ENCODE data around the gene TRIP12. TPM values are rescaled to one million over a fixed set of nuclear protein-coding genes. Genes with fewer than 3 reads are reported as not detected.

The TRIP12 gene
- total and polyA plus RNA-seq, 2 of the 8 experiments (the other 6 are each of a cell fraction or from before 2014, with no cell fraction given), result 23.1 to 174 TPM

DNA sequence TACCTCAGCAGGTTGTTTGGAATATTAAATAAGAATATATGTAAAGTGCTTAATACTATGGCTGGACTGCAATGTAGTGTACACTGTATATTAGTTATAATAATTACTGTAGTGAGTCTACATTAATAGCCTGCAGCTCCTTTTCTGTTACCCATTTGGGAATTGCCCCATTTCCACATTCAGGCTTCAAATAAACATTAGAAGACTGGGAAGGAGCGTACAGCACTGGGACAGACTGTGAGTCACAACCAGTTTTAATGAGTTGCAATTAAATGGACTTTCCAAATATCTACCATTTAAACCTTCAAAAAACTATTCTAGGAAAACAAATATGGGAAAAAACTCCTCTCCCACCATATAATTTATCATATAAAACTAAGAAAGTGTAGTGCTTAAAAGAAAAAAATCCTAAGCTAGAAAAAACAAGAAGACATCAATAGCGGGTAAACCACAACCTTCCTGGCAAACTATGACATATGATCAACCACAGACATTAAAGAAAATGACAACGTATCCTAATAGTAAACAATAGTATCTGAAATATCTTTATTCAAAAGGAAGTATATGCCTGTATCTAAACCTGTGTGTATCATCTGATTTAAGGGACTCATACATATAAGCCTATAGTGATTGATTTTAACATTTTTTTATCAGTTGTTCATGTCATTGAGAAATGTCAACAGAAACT, 86.1 kb downstream of the TRIP12 start:
- no peak overlapping the region for H3K56ac ChIP-seq (replicated peaks; ENCODE audit: insufficient read length, low read depth, low read length)
- H3K4me3 ChIP-seq (ENCODE audit: extremely low read depth in 1 of 4, insufficient read depth in 2 of 4, low read depth in 3 of 4, low read length in 4 of 4), result no peak overlapping the region
- 97% methylated on average over 3 of the region's 3 CpGs; no CpG with 5 or more reads in 1 of the 2 experiments for WGBS, 2 experiments (ENCODE audit: extremely low coverage in 1 of 2, insufficient coverage in 1 of 2, insufficient read length in 1 of 2, insufficient replicate concordance in 2 of 2, low coverage in 1 of 2, low lambda C conversion rate in 2 of 2, missing lambda C conversion rate in 1 of 2)
- no peak overlapping the region for H3K4ac ChIP-seq (replicated peaks; ENCODE audit: insufficient read length, low read depth, low read length)
- H3K23me2 ChIP-seq (ENCODE audit: low read depth, low read length), result no peaks in the 10 kb centered on the region
- DNase-seq (ENCODE audit: low read depth in 1 of 2, low spot score in 2 of 2), result no peak
- no peak overlapping the region for H2AFZ ChIP-seq (ENCODE audit: low read length)
- no peak overlapping the region for H3K14ac ChIP-seq (ENCODE audit: insufficient read length)
- no peaks in the 10 kb centered on the region for H3K27me3 ChIP-seq (replicated peaks in 1 of 4; ENCODE audit: control insufficient read depth in 3 of 4, extremely low read depth in 1 of 4, insufficient read depth in 3 of 4, low read length in 3 of 4)
- H2BK20ac ChIP-seq (ENCODE audit: low read length), result no peak overlapping the region
- H3K36me3 ChIP-seq (ENCODE audit: control insufficient read depth in 2 of 4, insufficient read depth in 4 of 4, low read length in 3 of 4), result peaks cover 0 to 18% (median 2%) of the 10 kb centered on the region in 4 experiments; a peak in 1 of 8 replicates
- no peak overlapping the region for H2AK5ac ChIP-seq (ENCODE audit: low read depth, low read length)
- H4K20me1 ChIP-seq (replicated peaks in 1 of 2; ENCODE audit: control insufficient read depth in 1 of 2, insufficient read depth in 2 of 2, low read length in 2 of 2), result no peaks in the 10 kb centered on the region
- no peak overlapping the region for H4K91ac ChIP-seq (replicated peaks; ENCODE audit: insufficient read length, low read length)
- no peak overlapping the region for H2BK15ac ChIP-seq (ENCODE audit: low read length)
- H3K27ac ChIP-seq (ENCODE audit: low read depth, low read length), result no peak overlapping the region
- no peak for FAIRE-seq
- no peak overlapping the region for H3K18ac ChIP-seq (ENCODE audit: extremely low read depth, low read length)
- ChIA-PET POLR2A (ENCODE audit: partially characterized antibody) (no interaction called here), CTCF (ENCODE audit: partially characterized antibody) (interaction anchor here (1.1 to 4.0 kb wide), 3 partner anchors 20 to 76 kb away, joined by 3 to 15 read pairs (median 4); no protein-coding TSS in a partner anchor)
- no peak overlapping the region for H3K23ac ChIP-seq (ENCODE audit: insufficient read length)
- H3K4me2 ChIP-seq (ENCODE audit: insufficient read depth in 1 of 2, low read depth in 2 of 2, low read length in 2 of 2), result no peak overlapping the region
- H2BK120ac ChIP-seq (replicated peaks; ENCODE audit: low read depth, low read length), result no peak overlapping the region
- H2BK5ac ChIP-seq (ENCODE audit: low read depth, low read length), result no peak overlapping the region
- H3K79me2 ChIP-seq (ENCODE audit: control insufficient read depth in 1 of 2, insufficient read depth in 2 of 2, low read length in 2 of 2), result no peaks in the 10 kb centered on the region; a peak in 1 of 4 replicates
- no peak overlapping the region for H2BK12ac ChIP-seq (ENCODE audit: low read depth, low read length)
- H4K5ac ChIP-seq (ENCODE audit: insufficient read length, low read depth, low read length), result no peak overlapping the region
- no peaks in the 10 kb centered on the region for H3K4me1 ChIP-seq (replicated peaks in 1 of 4; ENCODE audit: control insufficient read depth in 3 of 4, insufficient read depth in 4 of 4, low read length in 3 of 4)
- no peak overlapping the region for H4K8ac ChIP-seq (ENCODE audit: extremely low read depth, insufficient read depth, low read length)
- no peaks in the 10 kb centered on the region for H3K9me3 ChIP-seq (ENCODE audit: insufficient read depth in 2 of 2, low read depth in 1 of 2, low read length in 1 of 2)
- no peak overlapping the region for H3K9ac ChIP-seq (replicated peaks in 1 of 4; ENCODE audit: extremely low read depth in 1 of 4, low read depth in 3 of 4, low read length in 3 of 4)
- peaks cover 4% of the 10 kb centered on the region; the same call in 1 of the 2 replicates for H3K79me1 ChIP-seq (ENCODE audit: low read depth, low read length)
- TF ChIP-seq EGR1 (IDR thresholded peaks at IDR 0.05; ENCODE audit: borderline replicate concordance, low read depth, low read length), result no peak
- no peak for TF ChIP-seq SRF (IDR thresholded peaks at IDR 0.05; ENCODE audit: low read depth, low read length)
- TF ChIP-seq POLR2A (IDR thresholded peaks at IDR 0.05; ENCODE audit: control extremely low read depth in 1 of 2, low read depth in 2 of 2, low read length in 2 of 2), result no peak
- TF ChIP-seq TAF1 (IDR thresholded peaks at IDR 0.05; ENCODE audit: low read depth, low read length), result no peak
- no peak for TF ChIP-seq CTCF (IDR thresholded peaks at IDR 0.05; ENCODE audit: control extremely low read depth in 1 of 3, insufficient read depth in 1 of 3, low read depth in 1 of 3, low read length in 3 of 3)
- TF ChIP-seq SP2 (IDR thresholded peaks at IDR 0.05; ENCODE audit: low read length), result no peak
- no peak for TF ChIP-seq CBX8 (IDR thresholded peaks at IDR 0.05; ENCODE audit: borderline replicate concordance, low read depth, low read length)
- no peak for TF ChIP-seq SUZ12 (IDR thresholded peaks at IDR 0.05; ENCODE audit: low read length)
- no peak for TF ChIP-seq ASH2L (IDR thresholded peaks at IDR 0.05; ENCODE audit: low read length)
- no peak for TF ChIP-seq ZNF274 (IDR thresholded peaks at IDR 0.05; ENCODE audit: borderline replicate concordance, extremely low read depth, low read length)
- TF ChIP-seq RBBP5 (IDR thresholded peaks at IDR 0.05; ENCODE audit: borderline replicate concordance, low read depth, low read length), result no peak
